Mesendoderm (in vitro differentiated cells): ENCODE results near the gene MAN2B2.

ENCODE experiments used
- DNase-seq: peaks from one replicate; pipeline ENCODE4 v3.0.0; 2013
- H2AK5ac ChIP-seq: 2 replicates; pipeline ENCODE4 v1.6.1; 2013; ENCODE audit warnings: low read length, inconsistent platforms
- H2BK120ac ChIP-seq: 2 replicates; pipeline ENCODE4 v1.6.1; 2013; ENCODE audit warnings: low read depth, mild to moderate bottlenecking, low read length, moderate library complexity, mixed read lengths
- H2BK15ac ChIP-seq: replicated peaks from 2 replicates; pipeline ENCODE4 v1.6.1; 2013; ENCODE audit warnings: low read depth, mild to moderate bottlenecking, moderate library complexity
- H2BK5ac ChIP-seq: 2 replicates; pipeline ENCODE4 v1.6.1; 2013; ENCODE audit warnings: low read length, inconsistent platforms
- H3K18ac ChIP-seq: 2 replicates; pipeline ENCODE4 v1.6.1; 2013; ENCODE audit warnings: mild to moderate bottlenecking, low read length, mixed read lengths
- H3K23ac ChIP-seq: one replicate; pipeline ENCODE4 v1.6.1; 2013; ENCODE audit warnings: low read length
- H3K27ac ChIP-seq: 2 replicates; pipeline ENCODE4 v1.5.1; 2013; ENCODE audit warnings: low read depth, mild to moderate bottlenecking, inconsistent platforms, low read length, moderate library complexity
- H3K27me3 ChIP-seq: 2 replicates; pipeline ENCODE4 v1.6.1; 2013; ENCODE audit warnings: low read length, control low read depth, mild to moderate bottlenecking, inconsistent platforms; ENCODE audit not compliant: insufficient read depth, poor library complexity
- H3K36me3 ChIP-seq: 2 replicates; pipeline ENCODE4 v1.6.1; 2013; ENCODE audit warnings: low read length, inconsistent platforms; ENCODE audit not compliant: control insufficient read depth, insufficient read depth
- H3K4ac ChIP-seq: one replicate; pipeline ENCODE4 v1.6.1; 2013; ENCODE audit warnings: low read depth, mild to moderate bottlenecking, low read length, moderate library complexity
- H3K4me1 ChIP-seq: 2 replicates; pipeline ENCODE4 v1.6.1; 2013; ENCODE audit warnings: low read depth, low read length, inconsistent platforms; ENCODE audit not compliant: control insufficient read depth
- H3K4me2 ChIP-seq: 2 replicates; pipeline ENCODE4 v1.6.1; 2013; ENCODE audit warnings: low read length
- H3K4me3 ChIP-seq: 2 replicates; pipeline ENCODE4 v1.5.1; 2013; ENCODE audit warnings: mild to moderate bottlenecking, low read length
- H3K56ac ChIP-seq: one replicate; pipeline ENCODE4 v1.6.1; 2013; ENCODE audit warnings: low read length
- H3K79me1 ChIP-seq: 2 replicates; pipeline ENCODE4 v1.6.1; 2013; ENCODE audit warnings: low read length, inconsistent platforms
- H3K79me2 ChIP-seq: 2 replicates; pipeline ENCODE4 v1.6.1; 2013; ENCODE audit warnings: mild to moderate bottlenecking, low read length; ENCODE audit not compliant: control insufficient read depth, insufficient read depth
- H3K9ac ChIP-seq: 2 replicates; pipeline ENCODE4 v1.6.1; 2013; ENCODE audit warnings: low read length, inconsistent platforms
- H4K5ac ChIP-seq: one replicate; pipeline ENCODE4 v1.6.1; 2013; ENCODE audit warnings: low read length
- H4K8ac ChIP-seq: one replicate; pipeline ENCODE4 v1.6.1; 2013; ENCODE audit warnings: low read depth, mild to moderate bottlenecking, control low read depth, low read length, moderate library complexity
- WGBS: extraction: QIAGEN DNeasy Blood & Tissue Kit; methylation state at CpG from one replicate; pipeline ENCODE4 v1.1.7; 2013; ENCODE audit warnings: low lambda C conversion rate, missing lambda C conversion rate; ENCODE audit not compliant: insufficient coverage; ENCODE audit errors: extremely low coverage; 5-methylcytosine and 5-hydroxymethylcytosine counted together

MAN2B2 gene

GRCh38 chr4:6560416-6561172 is 14.4 kb upstream of the MAN2B2 start:
- Histone ChIP-seq H3K56ac (no peak overlapping the region), H2BK5ac (no peak overlapping the region), H3K27ac (no peak overlapping the region), H3K4me1 (no peaks in the 10 kb centered on the region), H3K79me2 (no peaks in the 10 kb centered on the region), H3K27me3 (peaks cover 22% of the 10 kb centered on the region), H2AK5ac (no peak overlapping the region), H3K4me3 (no peak overlapping the region), H3K4me2 (no peak overlapping the region), H4K8ac (no peak overlapping the region), H3K23ac (no peak overlapping the region), H2BK120ac (no peak overlapping the region), H3K4ac (no peak overlapping the region), H3K36me3 (no peaks in the 10 kb centered on the region), H2BK15ac (no peak overlapping the region), H4K5ac (no peak overlapping the region), H3K79me1 (no peaks in the 10 kb centered on the region), H3K9ac (no peak overlapping the region), H3K18ac (no peak overlapping the region)
- WGBS: no CpG with 5 or more reads among the region's 10 CpGs
- DNase-seq: no peak

GRCh38 chr4:6561173-6561516 is 13.8 kb upstream of the MAN2B2 start:
- Histone ChIP-seq H3K18ac (no peak overlapping the region), H3K56ac (no peak overlapping the region), H2BK5ac (no peak overlapping the region), H3K79me1 (no peaks in the 10 kb centered on the region), H3K9ac (no peak overlapping the region), H3K36me3 (no peaks in the 10 kb centered on the region), H3K79me2 (no peaks in the 10 kb centered on the region), H4K8ac (no peak overlapping the region), H2BK120ac (no peak overlapping the region), H3K4ac (no peak overlapping the region), H2AK5ac (no peak overlapping the region), H3K4me1 (no peaks in the 10 kb centered on the region), H4K5ac (no peak overlapping the region), H3K27ac (no peak overlapping the region), H3K27me3 (peaks cover 22% of the 10 kb centered on the region), H2BK15ac (no peak overlapping the region), H3K4me2 (no peak overlapping the region), H3K4me3 (no peak overlapping the region), H3K23ac (no peak overlapping the region)
- no CpG with 5 or more reads among the region's 6 CpGs for WGBS
- no peak for DNase-seq

- Histone ChIP-seq H3K4me2 (no peak overlapping the region), H3K9ac (no peak overlapping the region), H3K4ac (no peak overlapping the region), H4K5ac (no peak overlapping the region), H3K4me1 (no peaks in the 10 kb centered on the region), H2AK5ac (no peak overlapping the region), H2BK120ac (no peak overlapping the region), H4K8ac (no peak overlapping the region), H3K4me3 (no peak overlapping the region), H3K79me1 (no peaks in the 10 kb centered on the region), H3K27ac (no peak overlapping the region), H3K18ac (no peak overlapping the region), H3K27me3 (peaks cover 22% of the 10 kb centered on the region), H3K36me3 (no peaks in the 10 kb centered on the region), H3K56ac (no peak overlapping the region), H3K79me2 (no peaks in the 10 kb centered on the region), H2BK15ac (no peak overlapping the region), H2BK5ac (no peak overlapping the region), H3K23ac (no peak overlapping the region)
- no peak for DNase-seq
- WGBS: no CpG with 5 or more reads among the region's 16 CpGs
Observed at GRCh38 chr4:6561706-6562371, 13.2 kb upstream of the MAN2B2 start.

- Histone ChIP-seq H3K4me2 (peak overlapping the region; percentile 36), H3K9ac (no peak overlapping the region), H3K4me3 (no peak overlapping the region), H2BK5ac (no peak overlapping the region), H3K4me1 (no peaks in the 10 kb centered on the region), H4K5ac (no peak overlapping the region), H3K18ac (peak overlapping the region; percentile 5), H3K36me3 (no peaks in the 10 kb centered on the region), H3K79me1 (no peaks in the 10 kb centered on the region), H4K8ac (no peak overlapping the region), H3K23ac (peak overlapping the region; percentile 80), H3K27ac (no peak overlapping the region), H3K4ac (no peak overlapping the region), H2AK5ac (no peak overlapping the region), H3K56ac (peak overlapping the region; percentile 49), H3K27me3 (peaks cover 22% of the 10 kb centered on the region), H2BK120ac (no peak overlapping the region), H2BK15ac (no peak overlapping the region), H3K79me2 (no peaks in the 10 kb centered on the region)
- DNase-seq: peak; percentile 44
- WGBS: no CpG with 5 or more reads among the region's 127 CpGs
Observed at GRCh38 chr4:6562931-6563901, 11.8 kb upstream of the MAN2B2 start.

GRCh38 chr4:6563935-6564645 is 10.9 kb upstream of the MAN2B2 start:
- H3K27ac ChIP-seq: no peak overlapping the region
- no peak overlapping the region for H4K8ac ChIP-seq
- no peak overlapping the region for H2BK5ac ChIP-seq
- no peak overlapping the region for H3K4me2 ChIP-seq
- no peak overlapping the region for H3K4me3 ChIP-seq
- H3K36me3 ChIP-seq: no peaks in the 10 kb centered on the region
- no CpG with 5 or more reads among the region's 66 CpGs for WGBS
- no peak overlapping the region for H2BK15ac ChIP-seq
- no peak overlapping the region for H3K4ac ChIP-seq
- no peaks in the 10 kb centered on the region for H3K4me1 ChIP-seq
- no peak overlapping the region for H2BK120ac ChIP-seq
- H3K9ac ChIP-seq: no peak overlapping the region
- H3K23ac ChIP-seq: no peak overlapping the region
- H3K79me2 ChIP-seq: no peaks in the 10 kb centered on the region
- DNase-seq: no peak
- H3K56ac ChIP-seq: no peak overlapping the region
- H4K5ac ChIP-seq: no peak overlapping the region
- H3K18ac ChIP-seq: no peak overlapping the region
- peaks cover 22% of the 10 kb centered on the region for H3K27me3 ChIP-seq
- no peaks in the 10 kb centered on the region for H3K79me1 ChIP-seq
- H2AK5ac ChIP-seq: no peak overlapping the region
